HG03575 (cell line): Measurements from ENCODE around the gene DNLZ.
"Not testable (repeated sequence)": the region's sequence is repeated elsewhere in the genome, so short reads cannot be mapped to it uniquely, and the experiment has no call there.

Source experiments
- ATAC-seq: cut with Tn5 transposase; IDR thresholded peaks from one replicate; pipeline ENCODE4 v1.9.1; 2021; ENCODE audit not compliant: unreplicated experiment, insufficient number of reproducible peaks, low FRiP score; ENCODE audit errors: extremely low read depth

Gene DNLZ

GRCh38 chr9:136363106-136363948 lies at the start of gene DNLZ:
Gene DNLZ (minus strand): TSS chr9:136363744. CDS start chr9:136363714, 30 bp downstream.
- ATAC-seq = no peak

GRCh38 chr9:136412962-136413361 lies 49.4 kb upstream of the DNLZ start:
- ATAC-seq = no peak

GRCh38 chr9:136411378-136411777 lies 47.8 kb upstream of the DNLZ start:
- no peak for ATAC-seq

GRCh38 chr9:136410500-136411287 lies 47.1 kb upstream of the DNLZ start, which contains the start of the genes ENTR1 and PMPCA:
Gene ENTR1 (minus strand): TSS chr9:136410614. CDS start chr9:136410397, 217 bp downstream.
Gene PMPCA (plus strand): TSS chr9:136410658. CDS start chr9:136410669, 11 bp downstream.
- no peak for ATAC-seq

- ATAC-seq = no peak
Measured at GRCh38 chr9:136409557-136410455, 46.3 kb upstream of the DNLZ start.

GRCh38 chr9:136407911-136408310 lies 44.4 kb upstream of the DNLZ start:
- no peak for ATAC-seq

GRCh38 chr9:136407061-136407460 lies 43.5 kb upstream of the DNLZ start:
- ATAC-seq = not testable (repeated sequence)

- ATAC-seq = not testable (repeated sequence)
Measured at GRCh38 chr9:136405904-136406303, 42.4 kb upstream of the DNLZ start.

- no peak for ATAC-seq
Measured at GRCh38 chr9:136405481-136405880, 41.9 kb upstream of the DNLZ start.

- no peak for ATAC-seq
Measured at GRCh38 chr9:136404801-136405136, 41.2 kb upstream of the DNLZ start.

GRCh38 chr9:136403915-136404800 lies 40.6 kb upstream of the DNLZ start:
- ATAC-seq = no peak

- ATAC-seq = no peak
Measured at GRCh38 chr9:136403538-136403914, 40.0 kb upstream of the DNLZ start.

- no peak for ATAC-seq
Measured at GRCh38 chr9:136402067-136402466, 38.5 kb upstream of the DNLZ start.

- ATAC-seq = no peak
Measured at GRCh38 chr9:136401173-136401922, 37.8 kb upstream of the DNLZ start.

- no peak for ATAC-seq
Measured at GRCh38 chr9:136400038-136400834, 36.7 kb upstream of the DNLZ start, which contains the start of gene SNAPC4. Gene SNAPC4 (minus strand): TSS chr9:136400170. CDS start chr9:136398428, 1,742 bp downstream.

GRCh38 chr9:136399176-136400037 lies 35.9 kb upstream of the DNLZ start:
- ATAC-seq = no peak
